Measurements from ENCODE around the gene A4GALT.

The A4GALT gene

DNA sequence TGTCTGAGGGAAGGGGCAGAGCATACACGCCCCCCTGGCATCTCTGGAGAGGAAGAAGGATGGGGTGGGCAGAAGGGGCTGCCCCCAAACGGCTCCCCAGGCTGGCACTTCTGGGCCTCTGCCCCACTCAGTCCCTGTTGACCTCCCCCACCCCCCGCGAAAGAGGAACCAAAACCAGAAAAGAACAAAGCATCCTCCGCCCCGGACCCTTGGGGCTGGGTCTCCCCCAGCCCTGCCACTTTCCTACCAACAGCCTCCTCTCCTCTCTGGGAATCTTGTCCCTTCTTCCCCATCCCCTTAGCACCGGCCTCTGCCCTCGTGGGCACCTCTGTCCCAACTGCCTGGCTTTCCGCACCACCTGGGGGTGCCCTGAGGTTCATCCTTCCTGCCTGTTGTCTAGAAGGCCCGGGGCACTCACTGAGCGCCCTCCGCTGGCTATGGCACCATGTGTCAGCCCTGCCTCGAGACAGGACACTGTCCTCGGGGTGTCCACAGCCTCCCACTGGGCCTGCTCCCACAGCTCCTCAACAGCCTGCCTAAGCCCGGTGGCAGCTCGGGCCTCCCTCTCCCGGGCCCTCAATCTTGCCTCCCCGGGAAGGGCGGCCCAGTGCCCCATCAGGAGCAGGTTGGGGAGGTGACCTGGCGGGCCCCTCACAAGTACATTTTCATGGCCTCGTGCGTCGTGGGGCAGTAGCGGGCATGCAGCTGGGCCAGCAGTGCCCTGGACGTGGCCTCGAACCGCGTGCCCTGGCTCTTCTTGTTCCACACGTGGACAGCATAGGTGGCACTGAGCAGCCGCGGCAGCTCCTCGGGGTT is 28.2 kb downstream of the A4GALT start:
- TF ChIP-seq TAF1 (IDR thresholded peaks at IDR 0.05; ENCODE audit: borderline replicate concordance, insufficient read depth, low read length) (no peak), SIN3A (IDR thresholded peaks at IDR 0.05; ENCODE audit: borderline replicate concordance, insufficient read depth, low read length) (no peak), POLR2AphosphoS5 (IDR thresholded peaks at IDR 0.05; ENCODE audit: low read depth, low read length) (no peak), REST (IDR thresholded peaks at IDR 0.05; ENCODE audit: insufficient read depth in 1 of 2, low read depth in 2 of 2, low read length in 2 of 2) (no peak), FOXP2 (optimal IDR thresholded peaks at IDR 0.05; ENCODE audit: borderline replicate concordance, extremely low read depth, extremely low read length, insufficient read depth) (no peak)

GRCh38 chr22:42691440-42691839 is 29.2 kb downstream of the A4GALT start:
- no peak for TF ChIP-seq REST (IDR thresholded peaks at IDR 0.05; ENCODE audit: insufficient read depth in 1 of 2, low read depth in 2 of 2, low read length in 2 of 2)
- no peak for TF ChIP-seq FOXP2 (optimal IDR thresholded peaks at IDR 0.05; ENCODE audit: borderline replicate concordance, extremely low read depth, extremely low read length, insufficient read depth)

- TF ChIP-seq REST (IDR thresholded peaks at IDR 0.05; ENCODE audit: insufficient read depth in 1 of 2, low read depth in 2 of 2, low read length in 2 of 2) (no peak), SIN3A (IDR thresholded peaks at IDR 0.05; ENCODE audit: borderline replicate concordance, insufficient read depth, low read length) (no peak), FOXP2 (optimal IDR thresholded peaks at IDR 0.05; ENCODE audit: borderline replicate concordance, extremely low read depth, extremely low read length, insufficient read depth) (no peak), TAF1 (IDR thresholded peaks at IDR 0.05; ENCODE audit: borderline replicate concordance, insufficient read depth, low read length) (no peak), POLR2AphosphoS5 (IDR thresholded peaks at IDR 0.05; ENCODE audit: low read depth, low read length) (no peak)
Observed at GRCh38 chr22:42688241-42689211, 32.1 kb downstream of the A4GALT start.

GRCh38 chr22:42686756-42687491 is 33.7 kb downstream of the A4GALT start:
- TF ChIP-seq FOXP2 (optimal IDR thresholded peaks at IDR 0.05; ENCODE audit: borderline replicate concordance, extremely low read depth, extremely low read length, insufficient read depth), result no peak
- no peak for TF ChIP-seq TAF1 (IDR thresholded peaks at IDR 0.05; ENCODE audit: borderline replicate concordance, insufficient read depth, low read length)
- TF ChIP-seq REST (IDR thresholded peaks at IDR 0.05; ENCODE audit: insufficient read depth in 1 of 2, low read depth in 2 of 2, low read length in 2 of 2), result no peak
- no peak for TF ChIP-seq POLR2AphosphoS5 (IDR thresholded peaks at IDR 0.05; ENCODE audit: low read depth, low read length)
- no peak for TF ChIP-seq SIN3A (IDR thresholded peaks at IDR 0.05; ENCODE audit: borderline replicate concordance, insufficient read depth, low read length)
